Adrenal gland (tissue), 12 donors: Measurements from ENCODE around the gene WNT7B. TPM values are rescaled to one million over a fixed set of nuclear protein-coding genes. Genes with fewer than 3 reads are reported as not detected.

Experiments used
- DNase-seq, 7 donors: peaks; one replicate each; pipeline ENCODE4 v3.0.0-alpha.2; 2019 to 2020
- H3K27ac ChIP-seq, 5 donors: fragments of 200-600 bp; sonication (generic) in 4 of 5; 1 replicate in 3 of 5; 2 replicates in 2 of 5; pipeline versions ENCODE4 v1.5.1 to v1.8.0; 2016 to 2020; ENCODE audit warnings: mild to moderate bottlenecking in 1 of 5
- H3K27me3 ChIP-seq: fragments of 200-600 bp; 2 replicates; pipeline ENCODE4 v1.8.0; 2021
- H3K36me3 ChIP-seq, 2 donors: fragments of 200-600 bp; replicated peaks in 1 of 2; 1 replicate in 1 of 2; 2 replicates in 1 of 2; pipeline versions ENCODE4 v1.5.1 to v1.8.0; 2018 to 2022
- H3K4me1 ChIP-seq, 2 donors: fragments of 200-600 bp; replicated peaks in 1 of 2; 1 replicate in 1 of 2; 2 replicates in 1 of 2; pipeline versions ENCODE4 v1.5.1 to v1.8.0; 2018 to 2021
- H3K4me3 ChIP-seq, 4 donors: fragments of 200-600 bp; sonication (generic) in 3 of 4; one replicate each; pipeline ENCODE4 v1.5.1; 2016 to 2018
- H3K9me3 ChIP-seq, 3 donors: fragments of 200-600 bp; sonication (generic) in 1 of 3; replicated peaks in 1 of 3; 1 replicate in 2 of 3; 2 replicates in 1 of 3; pipeline versions ENCODE4 v1.5.1 to v1.8.0; 2016 to 2021
- POLR2A ChIP-seq, 2 donors: fragments of 450-650 bp; IDR thresholded peaks; one replicate each; pipeline ENCODE4 v1.6.1; 2017; ENCODE audit warnings: antibody characterized with exemption in 2 of 2, mild to moderate bottlenecking in 2 of 2, moderate library complexity in 1 of 2
- WGBS, 4 donors: extraction: QIAGEN DNeasy Blood & Tissue Kit in 2 of 4; methylation state at CpG; one replicate each; pipeline versions ENCODE4 v1.1.5 to v1.1.7; 2013 to 2017; 5-methylcytosine and 5-hydroxymethylcytosine counted together
- intact Hi-C, 2 donors: fragments of 100-400 bp; cut with DNase I; formaldehyde crosslinking; loops; one replicate each; pipeline versions ENCODE4 v1.14.1 to v1.15.0; 2022 to 2023
- polyA plus RNA-seq, 3 donors: library from polyadenylated mRNA; stranded (reverse); fragments of 200-250 nt in 2 of 3; fragments of 350-450 nt in 1 of 3; fragmentation: Illumina TruSeq in 1 of 3; extraction: RNeasy Lipid Tissue Mini Kit (QIAGEN cat#74804) in 1 of 3; gene quantifications; one replicate each; pipeline ENCODE4 v1.2.3, GENCODE V29; 2013 to 2014
- total RNA-seq, 9 donors: library from RNA; depleted of rRNA in 4 of 9; stranded (reverse); fragments of >200 nt in 4 of 9; fragments of 120-200 nt in 1 of 9; fragmentation: NEBNext Ultra II Directional in 1 of 9; extraction: Animal tissue kit (Norgen Biotek cat#: 25700) in 1 of 9; gene quantifications; one replicate each; pipeline versions ENCODE4 v1.1.0 to v1.2.4, GENCODE V29; 2013 to 2023
- TF ChIP-seq, protein P1 (sequence below), 6 experiments: fragments of 450-650 bp in 4 of 6; fragments of 200-600 bp in 2 of 6; sonication (generic) in 1 of 6; IDR thresholded peaks; 1 replicate in 5 of 6; 2 replicates in 1 of 6; pipeline versions ENCODE4 v1.5.1 to v1.8.0; 2016 to 2021; ENCODE audit warnings: antibody characterized with exemption in 6 of 6, mild to moderate bottlenecking in 2 of 6, moderate library complexity in 1 of 6
- donor health status: healthy with polysubstance abuse.
- donor health status: Bipolar disorder and iron deficiency.
- donor health status: DM: yes; HTN: yes; CAD: no.
- donor health status: DM: no; HTN: no; CAD: no.
- donor health status: DM: no; HTN: no; CAD: no.
- donor health status: DM: yes; HTN: yes; CAD: no.

The WNT7B gene
- total and polyA plus RNA-seq, 12 donors: 0.07 to 0.24 (median 0.15) TPM; not detected in 8

DNA sequence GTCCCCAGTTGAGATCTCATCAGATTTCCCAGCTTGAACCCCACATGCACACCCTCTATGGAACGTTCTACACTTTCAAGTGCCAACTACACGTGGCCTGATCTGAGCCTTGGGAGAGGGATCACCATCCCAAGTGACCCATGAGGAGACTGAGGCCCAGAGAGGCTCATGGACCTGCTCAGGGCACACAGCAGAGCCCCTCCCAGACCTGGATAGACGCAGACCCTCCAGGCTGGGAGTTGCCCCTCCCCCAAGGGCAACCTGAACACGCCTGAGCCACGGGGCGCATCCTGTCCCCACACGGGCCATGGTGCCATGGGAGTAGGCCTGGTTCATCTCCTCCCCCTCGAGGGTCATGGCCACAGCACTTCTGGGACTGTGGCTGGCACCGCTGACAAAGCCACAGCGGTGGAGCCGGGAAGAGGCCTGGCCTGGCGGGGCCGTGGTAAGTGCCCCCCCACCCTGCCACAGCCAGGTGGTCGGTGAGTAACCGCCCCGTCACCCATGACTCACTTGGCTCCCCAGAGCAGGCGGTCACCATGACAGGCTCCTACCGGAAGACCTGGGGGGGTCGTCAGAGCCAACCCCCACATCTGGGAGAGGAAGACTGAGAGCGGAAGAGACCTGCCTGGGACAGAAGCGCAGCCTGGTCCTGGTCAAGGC lies 8.1 kb downstream of the WNT7B start:
- no peak for DNase-seq
- Histone ChIP-seq H3K27me3 (peaks cover 51% of the 10 kb centered on the region), H3K4me3 (no peak overlapping the region), H3K9me3 (no peaks in the 10 kb centered on the region), H3K27ac (no peak overlapping the region), H3K4me1 (peaks cover 9 to 15% of the 10 kb centered on the region in 2 donors), H3K36me3 (no peaks in the 10 kb centered on the region)
- TF ChIP-seq POLR2A (IDR thresholded peaks at IDR 0.05): no peak
- TF ChIP-seq, protein P1, sequence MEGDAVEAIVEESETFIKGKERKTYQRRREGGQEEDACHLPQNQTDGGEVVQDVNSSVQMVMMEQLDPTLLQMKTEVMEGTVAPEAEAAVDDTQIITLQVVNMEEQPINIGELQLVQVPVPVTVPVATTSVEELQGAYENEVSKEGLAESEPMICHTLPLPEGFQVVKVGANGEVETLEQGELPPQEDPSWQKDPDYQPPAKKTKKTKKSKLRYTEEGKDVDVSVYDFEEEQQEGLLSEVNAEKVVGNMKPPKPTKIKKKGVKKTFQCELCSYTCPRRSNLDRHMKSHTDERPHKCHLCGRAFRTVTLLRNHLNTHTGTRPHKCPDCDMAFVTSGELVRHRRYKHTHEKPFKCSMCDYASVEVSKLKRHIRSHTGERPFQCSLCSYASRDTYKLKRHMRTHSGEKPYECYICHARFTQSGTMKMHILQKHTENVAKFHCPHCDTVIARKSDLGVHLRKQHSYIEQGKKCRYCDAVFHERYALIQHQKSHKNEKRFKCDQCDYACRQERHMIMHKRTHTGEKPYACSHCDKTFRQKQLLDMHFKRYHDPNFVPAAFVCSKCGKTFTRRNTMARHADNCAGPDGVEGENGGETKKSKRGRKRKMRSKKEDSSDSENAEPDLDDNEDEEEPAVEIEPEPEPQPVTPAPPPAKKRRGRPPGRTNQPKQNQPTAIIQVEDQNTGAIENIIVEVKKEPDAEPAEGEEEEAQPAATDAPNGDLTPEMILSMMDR (IDR thresholded peaks at IDR 0.05): no peak
- intact Hi-C loops: no loop called here
- 67 to 85% (median 76%) methylated on average over 1 to 21 of the region's 21 CpGs for WGBS, 4 donors

DNA sequence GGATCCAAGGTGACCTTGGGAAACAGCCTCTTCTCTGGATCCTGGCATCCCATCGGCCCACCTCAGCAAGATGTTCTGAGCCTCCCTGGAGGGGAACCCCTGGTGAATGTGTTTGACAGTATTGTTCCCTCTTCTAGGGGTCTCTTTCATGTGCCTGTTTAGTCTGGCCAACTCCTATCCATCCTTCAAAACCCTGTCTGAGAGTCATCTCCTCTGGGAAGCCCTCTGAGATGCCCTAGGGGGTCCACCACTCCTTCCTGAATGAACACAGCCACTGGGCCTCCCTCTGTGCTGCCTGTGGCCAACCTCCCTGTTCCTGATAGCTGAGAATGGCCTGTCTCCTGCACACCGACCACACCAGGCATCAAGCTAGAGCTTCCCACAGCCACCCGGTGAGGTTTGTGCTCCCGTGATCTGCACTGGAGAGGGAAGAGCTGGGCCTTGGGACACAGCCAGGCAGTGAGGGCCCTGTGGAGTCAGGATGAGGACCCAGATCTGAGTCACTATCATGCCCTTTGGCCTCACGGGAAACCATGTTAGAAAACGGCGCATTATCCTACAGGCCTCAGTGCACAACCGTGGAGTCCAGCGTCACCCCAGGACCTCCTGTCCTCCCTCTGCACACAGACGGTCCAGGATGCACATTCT lies 8.8 kb downstream of the WNT7B start:
- peaks cover 9 to 15% of the 10 kb centered on the region in 2 donors for H3K4me1 ChIP-seq
- no peak overlapping the region for H3K27ac ChIP-seq
- no peak overlapping the region for H3K4me3 ChIP-seq
- no peaks in the 10 kb centered on the region for H3K36me3 ChIP-seq
- H3K27me3 ChIP-seq: peaks cover 43% of the 10 kb centered on the region
- WGBS, 4 donors: 61 to 92% (median 84%) methylated on average over 2 to 10 of the region's 10 CpGs
- no peaks in the 10 kb centered on the region for H3K9me3 ChIP-seq
- no peak for TF ChIP-seq POLR2A (IDR thresholded peaks at IDR 0.05)
- TF ChIP-seq, protein P1 (IDR thresholded peaks at IDR 0.05): no peak
- intact Hi-C loops: no loop called here
- no peak for DNase-seq

DNA sequence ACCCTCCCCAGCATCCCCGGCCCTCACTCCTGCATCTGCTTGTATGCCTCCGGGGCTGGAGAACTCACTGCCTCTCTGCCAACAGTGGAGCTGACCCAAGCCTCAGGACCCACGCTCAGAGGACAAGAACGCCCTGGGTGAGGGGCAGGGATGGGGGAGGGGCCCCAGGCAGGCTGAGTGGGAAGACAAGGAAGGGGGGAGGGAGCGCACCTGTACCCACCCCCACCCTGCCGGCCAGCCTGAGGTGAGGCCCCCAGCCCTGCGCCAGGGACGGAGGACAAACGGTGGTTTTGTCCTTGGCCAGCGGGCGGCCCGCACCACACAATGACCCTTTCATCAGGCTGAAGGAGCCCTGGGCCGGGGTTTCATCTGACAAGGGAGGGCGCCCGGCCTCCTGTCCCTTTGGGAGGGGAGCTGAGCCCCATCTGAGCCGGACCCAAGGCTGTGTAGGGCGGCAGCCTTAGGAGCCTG lies 10.0 kb downstream of the WNT7B start:
- 57 to 63% (median 61%) methylated on average over 5 to 17 of the region's 17 CpGs for WGBS, 4 donors
- intact Hi-C loops: no loop called here
- Histone ChIP-seq H3K4me3 (no peak overlapping the region), H3K27ac (no peak overlapping the region), H3K4me1 (peaks cover 9 to 13% of the 10 kb centered on the region in 2 donors), H3K27me3 (peaks cover 31% of the 10 kb centered on the region), H3K9me3 (no peaks in the 10 kb centered on the region), H3K36me3 (no peaks in the 10 kb centered on the region)
- TF ChIP-seq, protein P1 (IDR thresholded peaks at IDR 0.05): no peak
- no peak for TF ChIP-seq POLR2A (IDR thresholded peaks at IDR 0.05)
- DNase-seq: no peak

DNA sequence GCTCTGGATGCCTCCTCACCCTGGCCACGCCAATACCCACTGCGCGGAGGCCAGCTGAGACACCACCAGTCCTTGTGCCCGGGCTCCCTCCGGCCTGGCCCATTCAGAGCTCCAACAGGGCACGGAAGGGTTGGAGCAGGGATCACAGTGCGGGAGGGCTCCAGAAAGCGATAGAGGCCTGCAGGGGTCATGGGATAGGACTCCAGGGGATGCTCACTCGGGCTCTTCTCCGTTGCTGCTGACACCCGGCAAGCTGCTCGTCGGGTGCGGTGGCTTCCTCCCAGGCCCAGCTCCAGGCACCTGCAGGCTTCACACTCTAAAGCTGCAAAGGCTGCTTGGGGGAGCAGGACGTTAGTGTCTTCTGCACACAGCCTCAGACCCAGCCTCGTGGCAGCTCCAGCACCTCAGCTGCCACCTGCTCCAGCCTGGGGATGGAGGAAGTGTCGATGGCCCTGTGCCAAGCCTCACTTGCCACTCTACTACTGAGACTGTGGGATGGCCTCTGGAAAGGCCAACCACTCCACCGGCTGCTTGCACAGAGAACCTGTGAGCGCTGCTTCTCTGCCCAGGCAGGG lies 10.6 kb downstream of the WNT7B start:
- intact Hi-C loops: no loop called here
- H3K9me3 ChIP-seq: no peaks in the 10 kb centered on the region
- 68 to 81% (median 71%) methylated on average over 8 to 19 of the region's 19 CpGs for WGBS, 4 donors
- no peak overlapping the region for H3K27ac ChIP-seq
- peaks cover 3 to 8% of the 10 kb centered on the region in 2 donors for H3K4me1 ChIP-seq
- H3K27me3 ChIP-seq: peaks cover 26% of the 10 kb centered on the region
- no peak for DNase-seq
- no peak for TF ChIP-seq POLR2A (IDR thresholded peaks at IDR 0.05)
- TF ChIP-seq, protein P1 (IDR thresholded peaks at IDR 0.05): no peak
- H3K36me3 ChIP-seq: no peaks in the 10 kb centered on the region
- H3K4me3 ChIP-seq: no peak overlapping the region
